Keratinocyte (primary cell): Measurements from ENCODE around the gene HNRNPL. TPM values are rescaled to one million over a fixed set of nuclear protein-coding genes. Genes with fewer than 3 reads are reported as not detected.
"Not testable (repeated sequence)": the region's sequence is repeated elsewhere in the genome, so short reads cannot be mapped to it uniquely, and the experiment has no call there.

Experiments
- DNase-seq: peaks from one replicate; pipeline ENCODE4 v3.0.0-alpha.2; 2011; ENCODE audit warnings: low read depth, missing footprints, low spot score
- FAIRE-seq: peaks from 2 replicates; lab custom pipeline; 2011; peaks lifted over from hg19 to GRCh38; lab: Jason Lieb, UNC
- H2AFZ ChIP-seq: 2 replicates; pipeline ENCODE4 v1.6.0; 2012; ENCODE audit warnings: low read length, control low read depth, inconsistent platforms; ENCODE audit not compliant: control insufficient read depth
- H3K27ac ChIP-seq: 2 replicates; pipeline ENCODE4 v1.5.1; 2011; ENCODE audit warnings: low read length; ENCODE audit not compliant: control insufficient read depth, insufficient read depth
- H3K27me3 ChIP-seq: 3 replicates; pipeline ENCODE4 v1.6.0; 2011; ENCODE audit warnings: low read length; ENCODE audit not compliant: control insufficient read depth, insufficient read depth; ENCODE audit errors: extremely low read depth
- H3K36me3 ChIP-seq, 2 experiments: 2 replicates in 1 of 2; 3 replicates in 1 of 2; pipeline ENCODE4 v1.5.1; 2011; ENCODE audit warnings: low read length in 2 of 2, mild to moderate bottlenecking in 1 of 2; ENCODE audit not compliant: control insufficient read depth in 2 of 2, insufficient read depth in 2 of 2; ENCODE audit errors: extremely low read depth in 1 of 2
- H3K4me1 ChIP-seq: 3 replicates; pipeline ENCODE4 v1.5.1; 2011; ENCODE audit warnings: low read length; ENCODE audit not compliant: control insufficient read depth, insufficient read depth; ENCODE audit errors: extremely low read depth
- H3K4me2 ChIP-seq: 3 replicates; pipeline ENCODE4 v1.6.0; 2011; ENCODE audit warnings: low read depth, low read length; ENCODE audit not compliant: control insufficient read depth, insufficient read depth; ENCODE audit errors: extremely low read depth
- H3K4me3 ChIP-seq, 3 experiments: fragments of 200-600 bp in 1 of 3; sonication (generic) in 1 of 3; 2 replicates in 2 of 3; 3 replicates in 1 of 3; pipeline ENCODE4 v1.5.1; 2011 to 2016; ENCODE audit warnings: low read length in 3 of 3, mild to moderate bottlenecking in 3 of 3, control low read depth in 2 of 3, inconsistent platforms in 1 of 3, low read depth in 1 of 3, mixed read lengths in 1 of 3, mixed run types in 1 of 3, moderate library complexity in 1 of 3; ENCODE audit not compliant: control insufficient read depth in 2 of 3, insufficient read depth in 2 of 3; ENCODE audit errors: extremely low read depth in 1 of 3
- H3K79me2 ChIP-seq: 2 replicates; pipeline ENCODE4 v1.6.0; 2012; ENCODE audit warnings: low read length; ENCODE audit not compliant: control insufficient read depth, insufficient read depth
- H3K9ac ChIP-seq: 3 replicates; pipeline ENCODE4 v1.6.0; 2011; ENCODE audit warnings: low read length; ENCODE audit not compliant: control insufficient read depth, insufficient read depth; ENCODE audit errors: extremely low read depth
- H3K9me1 ChIP-seq: 3 replicates; pipeline ENCODE4 v1.6.0; 2011; ENCODE audit warnings: low read length; ENCODE audit not compliant: control insufficient read depth, insufficient read depth; ENCODE audit errors: extremely low read depth
- H3K9me3 ChIP-seq: 2 replicates; pipeline ENCODE4 v1.5.1; 2012; ENCODE audit warnings: low read depth, low read length; ENCODE audit not compliant: control insufficient read depth
- H4K20me1 ChIP-seq: 3 replicates; pipeline ENCODE4 v1.6.0; 2011; ENCODE audit warnings: low read length; ENCODE audit not compliant: control insufficient read depth, insufficient read depth; ENCODE audit errors: extremely low read depth
- EZH2 ChIP-seq: IDR thresholded peaks from one replicate; pipeline ENCODE4 v1.6.1; 2012; ENCODE audit warnings: inconsistent platforms, mild to moderate bottlenecking, low read length, moderate library complexity
- dilution Hi-C: fragments of 300-500 bp; cut with MboI; formaldehyde crosslinking; loops from one replicate; pipeline ENCODE4 v1.7.0; 2020; ENCODE audit warnings: low sequenced_read_pairs; ENCODE audit not compliant: extremely low pct_ligation_motif_present
- polyA plus RNA-seq, 5 experiments: library from polyadenylated mRNA; depleted of rRNA in 3 of 5; stranded (reverse) in 3 of 5; stranded (forward) in 1 of 5; unstranded in 1 of 5; fragments of >200 nt; gene quantifications; 1 replicate in 1 of 5; 2 replicates in 3 of 5; 3 replicates in 1 of 5; pipeline versions ENCODE4 v1.2.1 to v1.2.3, GENCODE V29; 2011 to 2012; ENCODE audit warnings: missing spikeins in 2 of 5, low read depth in 1 of 5, low replicate concordance in 1 of 5
- TF ChIP-seq, protein P1 (sequence below), 3 experiments: IDR thresholded peaks in 1 of 3; conservative IDR thresholded peaks in 1 of 3; optimal IDR thresholded peaks in 1 of 3; 2 replicates in 2 of 3; 3 replicates in 1 of 3; pipeline versions ENCODE3 to v1.5.1; 2011; ENCODE audit warnings: low read length in 3 of 3, mild to moderate bottlenecking in 3 of 3, moderate library complexity in 2 of 3, control low read depth in 1 of 3, inconsistent platforms in 1 of 3; ENCODE audit not compliant: insufficient read depth in 2 of 3; ENCODE audit errors: extremely low read depth in 1 of 3

Gene HNRNPL
- polyA plus RNA-seq, 1 donor (not counting 4 experiments of a cell fraction or from before 2014, with no cell fraction given), result 308 TPM

DNA sequence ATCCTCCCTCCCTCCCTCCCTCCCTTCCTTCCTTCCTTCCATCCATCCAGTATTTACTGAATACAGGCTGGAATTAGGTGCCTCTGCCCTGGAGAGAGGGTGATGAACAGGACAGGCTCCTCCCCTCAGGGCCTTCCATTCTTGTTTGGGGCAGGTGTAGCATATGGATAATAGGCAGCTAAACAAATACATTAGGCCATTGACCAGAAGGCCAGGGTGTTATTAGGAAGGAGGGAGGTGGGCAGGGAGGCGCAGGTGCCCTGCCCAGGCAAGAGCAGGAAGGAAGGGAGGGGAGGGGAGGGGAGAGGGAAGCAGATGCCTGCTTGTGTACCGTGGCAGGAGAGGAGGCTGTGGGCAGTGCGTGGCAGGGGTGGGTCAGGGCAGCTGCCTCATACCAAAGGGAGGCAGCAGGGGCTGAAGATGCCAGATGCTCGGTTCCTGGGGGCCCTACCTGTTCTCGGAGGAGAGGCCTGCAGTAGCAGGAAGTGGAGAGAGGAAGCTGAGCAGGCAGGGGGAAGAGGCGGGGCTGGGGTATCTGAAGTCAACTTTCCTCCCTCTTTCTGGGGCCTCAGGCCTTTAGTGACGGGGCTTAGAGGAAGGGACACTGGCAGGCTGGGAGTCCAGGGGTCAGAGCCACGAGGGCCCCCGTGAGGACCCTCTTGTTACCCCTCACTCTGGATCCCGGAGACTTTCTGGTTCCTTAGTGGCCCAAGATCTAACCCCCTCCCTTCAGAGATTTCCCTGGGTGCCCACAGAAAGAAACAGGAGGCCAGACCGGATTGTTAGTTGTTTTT lies 28.2 kb upstream of the HNRNPL start, which contains the start of gene RINL:
TSS of gene RINL (minus strand) at position 495 of the 794 bp plus-strand sequence. CDS start 1,533 bp downstream, outside the sequence.
- Histone ChIP-seq H3K79me2 (no peaks in the 10 kb centered on the region), H3K36me3 (peaks cover 4 to 7% of the 10 kb centered on the region in 2 experiments), H3K4me3 (peak within 1 kb of the TSS; percentile 27 to 48 (median 34)), H3K9me3 (no peaks in the 10 kb centered on the region), H3K27me3 (no peaks in the 10 kb centered on the region), H3K4me2 (peak within 1 kb of the TSS; percentile 60), H3K27ac (no peak within 1 kb of the TSS), H3K9ac (no peak within 1 kb of the TSS), H3K9me1 (no peaks in the 10 kb centered on the region), H4K20me1 (no peaks in the 10 kb centered on the region), H3K4me1 (peaks cover 15% of the 10 kb centered on the region), H2AFZ (peak within 1 kb of the TSS; percentile 92)
- DNase-seq (no peak), FAIRE-seq (peak; percentile 68)
- TF ChIP-seq, protein P1, sequence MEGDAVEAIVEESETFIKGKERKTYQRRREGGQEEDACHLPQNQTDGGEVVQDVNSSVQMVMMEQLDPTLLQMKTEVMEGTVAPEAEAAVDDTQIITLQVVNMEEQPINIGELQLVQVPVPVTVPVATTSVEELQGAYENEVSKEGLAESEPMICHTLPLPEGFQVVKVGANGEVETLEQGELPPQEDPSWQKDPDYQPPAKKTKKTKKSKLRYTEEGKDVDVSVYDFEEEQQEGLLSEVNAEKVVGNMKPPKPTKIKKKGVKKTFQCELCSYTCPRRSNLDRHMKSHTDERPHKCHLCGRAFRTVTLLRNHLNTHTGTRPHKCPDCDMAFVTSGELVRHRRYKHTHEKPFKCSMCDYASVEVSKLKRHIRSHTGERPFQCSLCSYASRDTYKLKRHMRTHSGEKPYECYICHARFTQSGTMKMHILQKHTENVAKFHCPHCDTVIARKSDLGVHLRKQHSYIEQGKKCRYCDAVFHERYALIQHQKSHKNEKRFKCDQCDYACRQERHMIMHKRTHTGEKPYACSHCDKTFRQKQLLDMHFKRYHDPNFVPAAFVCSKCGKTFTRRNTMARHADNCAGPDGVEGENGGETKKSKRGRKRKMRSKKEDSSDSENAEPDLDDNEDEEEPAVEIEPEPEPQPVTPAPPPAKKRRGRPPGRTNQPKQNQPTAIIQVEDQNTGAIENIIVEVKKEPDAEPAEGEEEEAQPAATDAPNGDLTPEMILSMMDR (optimal IDR thresholded peaks at IDR 0.05 in 1 of 3, IDR thresholded peaks at IDR 0.05 in 1 of 3, conservative IDR thresholded peaks at IDR 0.05 in 1 of 3; ENCODE audit: extremely low read depth in 1 of 3, insufficient read depth in 2 of 3, low read length in 3 of 3), result no peak
- TF ChIP-seq EZH2, result no peak
- dilution Hi-C loops, result no loop called here

DNA sequence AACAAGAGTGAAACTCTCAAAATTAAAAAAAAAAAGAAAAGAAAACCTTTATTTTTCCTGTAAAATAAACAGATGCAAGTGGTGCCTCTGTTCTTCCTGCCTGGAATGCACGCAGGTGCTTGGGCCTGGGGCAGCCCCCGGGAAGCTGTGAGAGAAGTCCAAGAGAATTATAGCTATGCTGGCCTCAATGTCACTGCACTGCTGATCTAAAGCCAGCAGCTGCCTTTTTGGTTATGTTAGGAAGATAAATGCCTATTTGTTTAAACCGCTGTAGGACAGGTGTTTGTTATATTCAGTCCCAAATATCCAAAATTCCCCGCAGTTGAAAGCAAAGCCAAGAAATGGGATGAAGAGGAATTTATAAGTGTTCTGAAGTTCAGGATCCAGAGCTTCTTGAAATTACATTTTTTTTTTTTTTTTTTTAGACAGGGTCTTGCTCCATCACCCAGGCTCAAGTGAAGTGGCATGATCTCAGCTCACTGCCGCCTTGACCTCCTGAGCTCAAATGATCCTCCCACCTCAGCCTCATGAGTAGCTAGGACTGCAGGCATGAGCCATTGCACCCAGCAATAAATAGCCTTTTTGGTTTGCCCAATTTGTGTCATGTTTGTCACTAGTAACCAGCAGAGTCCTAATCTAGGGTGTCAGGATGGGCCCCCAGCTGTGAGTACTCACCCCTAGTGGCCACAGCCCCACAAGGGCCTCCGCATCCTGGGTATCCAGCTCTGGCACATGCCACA lies 26.0 kb upstream of the HNRNPL start:
- DNase-seq, result no peak
- no peaks in the 10 kb centered on the region for H4K20me1 ChIP-seq
- no peak overlapping the region for H2AFZ ChIP-seq
- dilution Hi-C loops, result no loop called here
- H3K27ac ChIP-seq, result no peak overlapping the region
- FAIRE-seq, result no peak
- H3K9me1 ChIP-seq, result no peaks in the 10 kb centered on the region
- no peaks in the 10 kb centered on the region for H3K27me3 ChIP-seq
- H3K4me2 ChIP-seq, result no peak overlapping the region
- peaks cover 16% of the 10 kb centered on the region for H3K4me1 ChIP-seq
- H3K9ac ChIP-seq, result no peak overlapping the region
- H3K79me2 ChIP-seq, result no peaks in the 10 kb centered on the region
- no peak overlapping the region for H3K4me3 ChIP-seq
- TF ChIP-seq, protein P1 (optimal IDR thresholded peaks at IDR 0.05 in 1 of 3, IDR thresholded peaks at IDR 0.05 in 1 of 3, conservative IDR thresholded peaks at IDR 0.05 in 1 of 3; ENCODE audit: extremely low read depth in 1 of 3, insufficient read depth in 2 of 3, low read length in 3 of 3), result no peak
- no peak for TF ChIP-seq EZH2
- peaks cover 2 to 4% of the 10 kb centered on the region in 2 experiments for H3K36me3 ChIP-seq
- no peaks in the 10 kb centered on the region for H3K9me3 ChIP-seq

DNA sequence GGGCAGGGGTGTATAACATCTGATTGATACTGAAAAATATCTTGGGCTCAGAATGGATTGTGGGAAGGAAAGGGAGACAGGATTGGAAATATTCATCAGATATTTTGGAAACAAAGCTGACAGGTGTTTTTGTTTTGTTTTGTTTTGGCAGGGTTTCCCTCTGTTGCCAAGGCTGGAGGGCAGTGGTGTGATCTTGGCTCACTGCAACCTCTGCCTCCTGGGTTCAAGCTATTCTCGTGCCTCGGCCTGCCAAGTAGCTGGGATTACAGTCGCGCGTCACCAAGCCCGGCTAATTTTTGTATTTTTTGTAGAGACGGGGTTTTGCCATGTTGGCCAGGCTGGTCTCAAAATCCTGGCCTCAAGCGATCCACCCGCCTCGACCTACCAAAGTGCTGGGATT lies 23.6 kb upstream of the HNRNPL start:
- H3K9ac ChIP-seq, H3K9me1 ChIP-seq, H3K27me3 ChIP-seq, H3K9me3 ChIP-seq, H4K20me1 ChIP-seq, H3K4me2 ChIP-seq, H2AFZ ChIP-seq, H3K36me3 ChIP-seq, DNase-seq, H3K4me3 ChIP-seq, dilution Hi-C loops, FAIRE-seq, H3K79me2 ChIP-seq, H3K27ac ChIP-seq: not testable (repeated sequence)
- peaks cover 19% of the 10 kb centered on the region for H3K4me1 ChIP-seq
